ENCODE data around the gene SELENON. TPM values are rescaled to one million over a fixed set of nuclear protein-coding genes. Genes with fewer than 3 reads are reported as not detected.
A peak's percentile ranks its signal among the peaks of the same experiment; 100 is the strongest.

SELENON gene
- total and polyA plus RNA-seq, 9 of the 15 experiments (the other 6 are each of a cell fraction or from before 2014, with no cell fraction given) = 0.43 to 26.7 (median 7.0) TPM

DNA sequence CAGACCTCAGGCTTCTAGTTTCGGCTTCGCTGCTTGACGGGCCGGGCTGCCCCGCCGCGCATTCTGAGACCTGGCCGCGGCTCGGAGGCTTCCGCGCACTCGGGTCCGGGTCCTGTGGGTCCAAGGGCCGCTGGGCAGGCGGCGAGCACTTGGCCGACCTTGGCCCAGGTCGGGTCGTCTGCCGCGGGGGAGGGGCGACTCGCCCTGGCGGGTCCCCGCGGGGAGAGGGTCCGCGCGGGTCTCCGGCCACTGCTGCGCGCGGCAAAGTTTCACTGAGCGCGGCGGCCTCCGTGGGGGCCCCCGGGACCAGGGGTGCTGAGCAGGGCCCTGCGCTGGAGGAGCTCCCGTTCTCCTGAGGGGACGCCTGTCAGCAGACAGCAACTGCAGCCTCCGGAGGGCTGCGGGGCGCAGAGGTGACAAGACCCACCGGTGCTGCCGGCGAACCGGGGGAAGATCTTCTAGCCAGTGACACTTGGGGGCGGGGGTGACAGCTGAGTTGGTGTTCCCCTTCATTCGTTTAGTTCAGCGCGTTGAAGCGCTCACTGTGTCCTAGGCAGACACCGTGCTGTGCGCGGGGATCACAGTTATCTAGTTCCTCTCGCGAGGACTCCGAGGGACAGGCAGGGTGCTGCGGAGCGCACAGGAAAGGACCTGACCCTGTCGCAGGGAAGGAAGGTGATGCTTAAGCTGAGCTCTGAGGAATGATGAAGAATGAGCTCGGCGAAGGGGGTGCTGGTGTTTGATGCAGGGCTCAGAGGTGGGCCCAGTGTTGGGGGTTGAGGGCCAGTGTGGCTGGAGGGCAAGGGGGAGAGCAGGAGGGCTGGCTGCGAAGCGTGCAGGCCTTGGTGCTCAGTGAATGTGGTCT, 20.5 kb downstream of the SELENON start (continued):
- TF ChIP-seq ZNF143 (CRISPR knock-in tag; IDR thresholded peaks at IDR 0.05) = no peak; the same call in 1 of the 2 replicates
- TF ChIP-seq ZNF561 (CRISPR knock-in tag; conservative IDR thresholded peaks at IDR 0.05) = no peak
- TF ChIP-seq SPI1 (IDR thresholded peaks at IDR 0.05; ENCODE audit: borderline replicate concordance, low read depth, low read length) = peak; percentile 67; the same call in 1 of the 2 replicates
- TF ChIP-seq, protein P1, sequence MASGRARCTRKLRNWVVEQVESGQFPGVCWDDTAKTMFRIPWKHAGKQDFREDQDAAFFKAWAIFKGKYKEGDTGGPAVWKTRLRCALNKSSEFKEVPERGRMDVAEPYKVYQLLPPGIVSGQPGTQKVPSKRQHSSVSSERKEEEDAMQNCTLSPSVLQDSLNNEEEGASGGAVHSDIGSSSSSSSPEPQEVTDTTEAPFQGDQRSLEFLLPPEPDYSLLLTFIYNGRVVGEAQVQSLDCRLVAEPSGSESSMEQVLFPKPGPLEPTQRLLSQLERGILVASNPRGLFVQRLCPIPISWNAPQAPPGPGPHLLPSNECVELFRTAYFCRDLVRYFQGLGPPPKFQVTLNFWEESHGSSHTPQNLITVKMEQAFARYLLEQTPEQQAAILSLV (tag; IDR thresholded peaks at IDR 0.05) = no peak
- TF ChIP-seq ESRRB (CRISPR knock-in tag; IDR thresholded peaks at IDR 0.05; ENCODE audit: borderline replicate concordance) = no peak
- TF ChIP-seq, protein P2, sequence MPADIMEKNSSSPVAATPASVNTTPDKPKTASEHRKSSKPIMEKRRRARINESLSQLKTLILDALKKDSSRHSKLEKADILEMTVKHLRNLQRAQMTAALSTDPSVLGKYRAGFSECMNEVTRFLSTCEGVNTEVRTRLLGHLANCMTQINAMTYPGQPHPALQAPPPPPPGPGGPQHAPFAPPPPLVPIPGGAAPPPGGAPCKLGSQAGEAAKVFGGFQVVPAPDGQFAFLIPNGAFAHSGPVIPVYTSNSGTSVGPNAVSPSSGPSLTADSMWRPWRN (IDR thresholded peaks at IDR 0.05; ENCODE audit: low read depth) = no peak
- TF ChIP-seq CTBP1 (IDR thresholded peaks at IDR 0.05; ENCODE audit: borderline replicate concordance) = peak; percentile 59; the same call in 1 of the 2 replicates
- no peak for TF ChIP-seq SMAD3 (CRISPR knock-in tag; conservative IDR thresholded peaks at IDR 0.05)
- peak; percentile 49 for TF ChIP-seq CXXC5 (CRISPR knock-in tag; IDR thresholded peaks at IDR 0.05)
- TF ChIP-seq FOXA1 (IDR thresholded peaks at IDR 0.05; ENCODE audit: borderline replicate concordance) = no peak
- peak; percentile 14; the same call in 1 of the 2 replicates for TF ChIP-seq RB1 (IDR thresholded peaks at IDR 0.05; ENCODE audit: low read depth)
- peak; percentile 14; the same call in 1 of the 2 replicates for TF ChIP-seq NFRKB (IDR thresholded peaks at IDR 0.05; ENCODE audit: low read depth)
- TF ChIP-seq, protein P3, sequence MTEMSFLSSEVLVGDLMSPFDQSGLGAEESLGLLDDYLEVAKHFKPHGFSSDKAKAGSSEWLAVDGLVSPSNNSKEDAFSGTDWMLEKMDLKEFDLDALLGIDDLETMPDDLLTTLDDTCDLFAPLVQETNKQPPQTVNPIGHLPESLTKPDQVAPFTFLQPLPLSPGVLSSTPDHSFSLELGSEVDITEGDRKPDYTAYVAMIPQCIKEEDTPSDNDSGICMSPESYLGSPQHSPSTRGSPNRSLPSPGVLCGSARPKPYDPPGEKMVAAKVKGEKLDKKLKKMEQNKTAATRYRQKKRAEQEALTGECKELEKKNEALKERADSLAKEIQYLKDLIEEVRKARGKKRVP (CRISPR knock-in tag; IDR thresholded peaks at IDR 0.05) = no peak
- TF ChIP-seq ZNF668 (CRISPR knock-in tag; IDR thresholded peaks at IDR 0.05) = no peak
- TF ChIP-seq, protein P4, sequence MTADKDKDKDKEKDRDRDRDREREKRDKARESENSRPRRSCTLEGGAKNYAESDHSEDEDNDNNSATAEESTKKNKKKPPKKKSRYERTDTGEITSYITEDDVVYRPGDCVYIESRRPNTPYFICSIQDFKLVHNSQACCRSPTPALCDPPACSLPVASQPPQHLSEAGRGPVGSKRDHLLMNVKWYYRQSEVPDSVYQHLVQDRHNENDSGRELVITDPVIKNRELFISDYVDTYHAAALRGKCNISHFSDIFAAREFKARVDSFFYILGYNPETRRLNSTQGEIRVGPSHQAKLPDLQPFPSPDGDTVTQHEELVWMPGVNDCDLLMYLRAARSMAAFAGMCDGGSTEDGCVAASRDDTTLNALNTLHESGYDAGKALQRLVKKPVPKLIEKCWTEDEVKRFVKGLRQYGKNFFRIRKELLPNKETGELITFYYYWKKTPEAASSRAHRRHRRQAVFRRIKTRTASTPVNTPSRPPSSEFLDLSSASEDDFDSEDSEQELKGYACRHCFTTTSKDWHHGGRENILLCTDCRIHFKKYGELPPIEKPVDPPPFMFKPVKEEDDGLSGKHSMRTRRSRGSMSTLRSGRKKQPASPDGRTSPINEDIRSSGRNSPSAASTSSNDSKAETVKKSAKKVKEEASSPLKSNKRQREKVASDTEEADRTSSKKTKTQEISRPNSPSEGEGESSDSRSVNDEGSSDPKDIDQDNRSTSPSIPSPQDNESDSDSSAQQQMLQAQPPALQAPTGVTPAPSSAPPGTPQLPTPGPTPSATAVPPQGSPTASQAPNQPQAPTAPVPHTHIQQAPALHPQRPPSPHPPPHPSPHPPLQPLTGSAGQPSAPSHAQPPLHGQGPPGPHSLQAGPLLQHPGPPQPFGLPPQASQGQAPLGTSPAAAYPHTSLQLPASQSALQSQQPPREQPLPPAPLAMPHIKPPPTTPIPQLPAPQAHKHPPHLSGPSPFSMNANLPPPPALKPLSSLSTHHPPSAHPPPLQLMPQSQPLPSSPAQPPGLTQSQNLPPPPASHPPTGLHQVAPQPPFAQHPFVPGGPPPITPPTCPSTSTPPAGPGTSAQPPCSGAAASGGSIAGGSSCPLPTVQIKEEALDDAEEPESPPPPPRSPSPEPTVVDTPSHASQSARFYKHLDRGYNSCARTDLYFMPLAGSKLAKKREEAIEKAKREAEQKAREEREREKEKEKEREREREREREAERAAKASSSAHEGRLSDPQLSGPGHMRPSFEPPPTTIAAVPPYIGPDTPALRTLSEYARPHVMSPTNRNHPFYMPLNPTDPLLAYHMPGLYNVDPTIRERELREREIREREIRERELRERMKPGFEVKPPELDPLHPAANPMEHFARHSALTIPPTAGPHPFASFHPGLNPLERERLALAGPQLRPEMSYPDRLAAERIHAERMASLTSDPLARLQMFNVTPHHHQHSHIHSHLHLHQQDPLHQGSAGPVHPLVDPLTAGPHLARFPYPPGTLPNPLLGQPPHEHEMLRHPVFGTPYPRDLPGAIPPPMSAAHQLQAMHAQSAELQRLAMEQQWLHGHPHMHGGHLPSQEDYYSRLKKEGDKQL (CRISPR knock-in tag; IDR thresholded peaks at IDR 0.05; ENCODE audit: borderline replicate concordance) = no peak
- no peak for TF ChIP-seq NCOA4 (IDR thresholded peaks at IDR 0.05; ENCODE audit: partially characterized antibody)
- TF ChIP-seq XRCC5 (IDR thresholded peaks at IDR 0.05; ENCODE audit: low read depth, low read length) = no peak
- TF ChIP-seq NUFIP1 (IDR thresholded peaks at IDR 0.05; ENCODE audit: partially characterized antibody) = no peak
- TF ChIP-seq FOS (IDR thresholded peaks at IDR 0.05; ENCODE audit: extremely low read depth, insufficient read length) = no peak
- no peak for TF ChIP-seq JUND (IDR thresholded peaks at IDR 0.05; ENCODE audit: borderline replicate concordance, low read depth, low read length)
- TF ChIP-seq JUND (tag; IDR thresholded peaks at IDR 0.05; ENCODE audit: borderline replicate concordance, low read depth, low read length) = no peak; the same call in 2 of the 3 replicates

Measured in K562 (cell line).